Activated naive CD4-positive, alpha-beta T cell (primary cell): ENCODE data around the gene BRPF3.

ENCODE experiments used
- DNase-seq, 4 experiments: peaks; one replicate each; lab custom pipeline; 2025; lab: John Stamatoyannopoulos, UW

Gene BRPF3

GRCh38 chr6:36196113-36196879 is at the start of gene BRPF3:
Gene BRPF3, plus strand, starts transcription at chr6:36196744. Its CDS starts 3,579 bp downstream, at chr6:36200323.
- DNase-seq = peak; percentile 52 to 73 (median 56)

- no peak for DNase-seq
These were observed 49.2 kb upstream of the BRPF3 start for GRCh38 chr6:36147294-36147693.

GRCh38 chr6:36149476-36149875 is 47.1 kb upstream of the BRPF3 start:
- DNase-seq = no peak

- no peak for DNase-seq
These were observed 46.3 kb upstream of the BRPF3 start for GRCh38 chr6:36150283-36150682.

GRCh38 chr6:36154286-36154685 is 42.3 kb upstream of the BRPF3 start:
- DNase-seq = no peak

- no peak for DNase-seq
These were observed 40.9 kb upstream of the BRPF3 start for GRCh38 chr6:36155662-36156061.

GRCh38 chr6:36160147-36160760 is 36.3 kb upstream of the BRPF3 start:
- no peak for DNase-seq

GRCh38 chr6:36169023-36170007 is 27.2 kb upstream of the BRPF3 start:
- DNase-seq = no peak

- no peak for DNase-seq
These were observed 25.8 kb upstream of the BRPF3 start for GRCh38 chr6:36170704-36171103.

- no peak for DNase-seq
These were observed 25.0 kb upstream of the BRPF3 start for GRCh38 chr6:36171573-36171972.

- DNase-seq = no peak
These were observed 19.4 kb upstream of the BRPF3 start for GRCh38 chr6:36177166-36177565.

- no peak for DNase-seq
These were observed 18.0 kb upstream of the BRPF3 start for GRCh38 chr6:36178544-36178943.

GRCh38 chr6:36180126-36180525 is 16.4 kb upstream of the BRPF3 start:
- DNase-seq = no peak

- DNase-seq = no peak
These were observed 12.2 kb upstream of the BRPF3 start for GRCh38 chr6:36184311-36184710.

- no peak for DNase-seq
These were observed 10.3 kb upstream of the BRPF3 start for GRCh38 chr6:36186199-36186598.

- no peak for DNase-seq
These were observed 9.1 kb upstream of the BRPF3 start for GRCh38 chr6:36187446-36187845.

GRCh38 chr6:36195471-36196112 is 952 bp upstream of the BRPF3 start:
- DNase-seq = no peak

- DNase-seq = peak; percentile 96 to 100 (median 100)
These were observed 470 bp downstream of the BRPF3 start for GRCh38 chr6:36196880-36197548.

- DNase-seq = no peak
These were observed 1.2 kb downstream of the BRPF3 start for GRCh38 chr6:36197739-36198221.

GRCh38 chr6:36198986-36199385 is 2.4 kb downstream of the BRPF3 start:
- no peak for DNase-seq
